ENCODE data around the gene GAS7. TPM values are rescaled to one million over a fixed set of nuclear protein-coding genes. Genes with fewer than 3 reads are reported as not detected.

Gene GAS7
- total RNA-seq, 2 donors from 2014 or later: 79.7 to 113 TPM

DNA sequence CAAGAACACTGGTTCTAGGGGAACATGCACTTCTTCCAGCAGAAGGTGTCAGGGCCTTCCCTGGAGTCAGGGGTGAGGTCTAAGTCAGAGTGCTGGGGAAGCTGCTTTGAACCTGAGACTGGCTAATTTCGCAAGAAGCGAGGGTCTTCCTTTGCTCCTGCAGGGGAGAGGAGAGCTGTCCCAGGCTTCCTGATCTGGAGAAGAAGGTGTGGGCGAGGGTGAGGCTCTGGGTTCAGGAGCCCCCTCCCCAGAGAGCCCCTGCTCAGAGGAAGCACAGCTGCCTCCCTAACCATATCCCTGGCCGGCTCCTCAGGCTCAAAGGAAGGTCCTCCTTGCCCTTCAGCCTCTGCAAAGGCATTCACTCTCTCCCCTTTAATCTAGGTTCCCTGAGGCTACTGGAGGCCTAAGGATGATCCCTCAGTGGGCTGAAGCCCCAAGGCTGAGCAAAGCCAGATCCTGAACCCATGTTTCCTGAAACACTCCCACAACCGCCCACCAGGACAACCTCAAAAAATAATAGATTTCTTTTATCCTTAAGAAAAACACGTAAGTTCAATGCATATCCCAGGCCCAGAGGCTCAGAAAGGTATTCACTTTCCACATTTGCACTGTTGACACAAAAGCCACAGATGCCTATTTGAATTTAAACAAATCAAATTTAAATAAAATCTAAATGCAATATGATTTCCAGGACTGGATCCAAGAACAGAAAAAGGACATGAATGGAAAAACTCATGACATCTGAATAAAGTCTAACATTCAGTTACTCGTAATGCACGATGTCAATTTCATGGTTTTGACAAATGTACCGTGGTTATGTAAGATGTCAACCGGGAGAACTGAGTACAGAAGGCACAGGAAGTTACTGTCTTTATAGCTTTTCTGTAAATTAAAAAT lies 221.9 kb downstream of the GAS7 start:
- no peak for DNase-seq (ENCODE audit: low spot score)
- Histone ChIP-seq H3K27me3 (no peaks in the 10 kb centered on the region), H3K4me3 (no peak overlapping the region), H3K4me1 (peaks cover 0 to 22% of the 10 kb centered on the region in 2 donors), H3K27ac (no peak overlapping the region), H3K36me3 (peaks cover 8% of the 10 kb centered on the region), H3K9me3 (no peaks in the 10 kb centered on the region)
- TF ChIP-seq, protein P1, sequence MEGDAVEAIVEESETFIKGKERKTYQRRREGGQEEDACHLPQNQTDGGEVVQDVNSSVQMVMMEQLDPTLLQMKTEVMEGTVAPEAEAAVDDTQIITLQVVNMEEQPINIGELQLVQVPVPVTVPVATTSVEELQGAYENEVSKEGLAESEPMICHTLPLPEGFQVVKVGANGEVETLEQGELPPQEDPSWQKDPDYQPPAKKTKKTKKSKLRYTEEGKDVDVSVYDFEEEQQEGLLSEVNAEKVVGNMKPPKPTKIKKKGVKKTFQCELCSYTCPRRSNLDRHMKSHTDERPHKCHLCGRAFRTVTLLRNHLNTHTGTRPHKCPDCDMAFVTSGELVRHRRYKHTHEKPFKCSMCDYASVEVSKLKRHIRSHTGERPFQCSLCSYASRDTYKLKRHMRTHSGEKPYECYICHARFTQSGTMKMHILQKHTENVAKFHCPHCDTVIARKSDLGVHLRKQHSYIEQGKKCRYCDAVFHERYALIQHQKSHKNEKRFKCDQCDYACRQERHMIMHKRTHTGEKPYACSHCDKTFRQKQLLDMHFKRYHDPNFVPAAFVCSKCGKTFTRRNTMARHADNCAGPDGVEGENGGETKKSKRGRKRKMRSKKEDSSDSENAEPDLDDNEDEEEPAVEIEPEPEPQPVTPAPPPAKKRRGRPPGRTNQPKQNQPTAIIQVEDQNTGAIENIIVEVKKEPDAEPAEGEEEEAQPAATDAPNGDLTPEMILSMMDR (IDR thresholded peaks at IDR 0.05): no peak

DNA sequence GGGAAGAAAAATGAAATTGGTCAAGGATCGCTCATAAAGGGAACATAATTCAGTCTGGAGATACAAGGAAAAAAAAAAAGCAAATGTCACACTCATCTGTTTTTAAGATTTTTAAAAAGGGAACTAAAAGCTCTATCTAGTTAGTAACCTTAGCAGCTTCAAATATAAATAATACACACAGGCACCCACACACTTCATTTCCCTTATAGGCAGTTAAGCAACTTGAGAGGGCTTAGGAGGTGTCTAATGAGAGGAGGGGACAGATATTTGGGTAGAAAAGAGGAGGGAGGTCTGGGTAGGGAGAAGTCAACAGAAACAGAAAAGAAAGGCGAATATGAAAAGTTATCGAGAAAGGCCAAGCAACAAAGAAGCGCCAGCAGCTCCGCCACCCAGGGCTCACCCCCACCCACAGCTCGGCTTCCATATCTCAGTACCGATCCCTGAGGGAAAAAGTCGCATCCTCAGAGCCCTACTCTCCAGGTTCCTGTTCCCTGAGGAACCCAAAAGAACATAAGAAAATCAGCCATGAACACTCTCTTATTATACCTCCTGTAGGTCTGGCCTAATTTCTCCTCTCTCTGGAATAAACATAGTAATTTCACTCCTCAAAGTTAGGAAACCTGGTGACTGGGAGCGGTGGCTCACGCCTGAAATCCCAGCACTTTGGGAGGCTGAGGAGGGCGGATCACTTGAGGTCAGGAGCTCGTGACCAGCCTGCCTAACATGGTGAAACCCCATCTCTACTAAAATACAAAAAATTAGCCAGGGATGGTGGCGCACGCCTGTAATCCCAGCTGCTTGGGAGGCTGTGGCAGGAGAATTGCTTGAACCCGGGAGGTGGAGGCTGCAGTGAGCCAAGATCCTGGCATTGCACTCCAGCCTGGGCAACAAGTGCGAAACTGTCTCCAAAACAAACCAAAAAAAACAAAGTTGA lies 223.7 kb downstream of the GAS7 start:
- no peak for DNase-seq (ENCODE audit: low spot score)
- H3K27ac ChIP-seq: peak overlapping the region; percentile 46 to 62
- H3K27me3 ChIP-seq: no peaks in the 10 kb centered on the region
- H3K4me1 ChIP-seq: peaks cover 0 to 24% of the 10 kb centered on the region in 2 donors
- TF ChIP-seq, protein P1 (IDR thresholded peaks at IDR 0.05): no peak
- no peaks in the 10 kb centered on the region for H3K9me3 ChIP-seq
- no peaks in the 10 kb centered on the region for H3K36me3 ChIP-seq
- H3K4me3 ChIP-seq: no peak overlapping the region

DNA sequence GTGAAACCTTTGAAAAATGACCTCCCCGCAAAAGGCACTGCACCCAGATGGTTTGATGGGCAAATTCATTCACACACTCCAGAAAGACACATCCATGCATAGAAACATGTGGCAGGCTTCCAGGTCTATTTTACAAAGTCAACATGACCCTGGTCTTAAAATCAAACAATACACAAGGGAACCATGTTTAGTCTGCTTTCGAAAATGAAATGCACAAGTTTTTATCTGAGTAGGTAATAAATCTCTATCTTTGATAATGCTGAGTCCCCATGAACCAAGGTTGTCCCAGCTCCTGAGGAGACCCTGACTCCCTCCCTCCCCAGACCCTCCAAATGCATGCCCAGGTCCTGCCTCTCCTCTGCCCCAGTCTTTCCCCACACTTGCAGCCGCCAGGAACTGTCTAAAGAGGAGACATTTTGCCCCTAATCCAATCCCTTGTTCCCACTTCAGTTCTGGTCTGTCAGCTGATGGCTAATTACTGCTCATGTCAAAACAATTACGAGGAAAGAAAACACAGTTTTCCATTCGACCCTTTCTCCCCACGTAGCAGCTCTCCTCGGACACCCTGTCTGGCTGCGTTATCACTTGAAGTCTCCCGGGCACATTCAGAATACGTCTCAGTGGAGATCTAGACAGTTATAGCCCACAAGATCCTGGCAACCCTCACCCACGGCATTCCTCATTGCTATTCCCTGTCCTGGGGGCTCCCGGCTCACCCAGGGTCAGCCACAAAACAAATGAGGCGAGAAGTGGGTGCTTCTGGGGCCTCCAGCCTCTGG lies 224.5 kb downstream of the GAS7 start:
- H3K4me3 ChIP-seq: no peak overlapping the region
- no peak for DNase-seq (ENCODE audit: low spot score)
- no peaks in the 10 kb centered on the region for H3K9me3 ChIP-seq
- H3K27ac ChIP-seq: peak overlapping the region; percentile 46 to 62
- H3K4me1 ChIP-seq: peaks cover 0 to 24% of the 10 kb centered on the region in 2 donors
- TF ChIP-seq, protein P1 (IDR thresholded peaks at IDR 0.05): no peak
- H3K36me3 ChIP-seq: no peaks in the 10 kb centered on the region
- H3K27me3 ChIP-seq: no peaks in the 10 kb centered on the region

DNA sequence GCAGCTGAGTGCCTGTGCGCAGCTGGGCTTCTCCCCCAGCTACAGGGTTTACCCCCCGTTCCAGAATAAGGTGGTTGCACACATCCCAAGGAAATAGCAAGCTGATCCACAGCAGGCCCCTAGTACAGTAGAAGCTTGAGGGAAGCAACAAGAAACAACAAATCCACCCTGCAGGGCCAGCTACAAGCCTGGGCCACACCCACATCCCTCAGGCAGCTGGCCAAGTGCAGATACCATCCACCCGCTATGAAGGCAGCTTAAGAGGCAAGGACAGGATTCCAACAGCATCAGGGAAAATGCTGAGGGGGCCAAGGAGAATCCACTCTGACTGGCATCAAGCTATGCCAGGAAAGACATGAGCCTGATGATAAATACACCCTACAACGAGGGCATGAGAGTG lies 226.4 kb downstream of the GAS7 start:
- DNase-seq (ENCODE audit: low spot score): peak; percentile 82
- no peak overlapping the region for H3K4me3 ChIP-seq
- no peaks in the 10 kb centered on the region for H3K36me3 ChIP-seq
- H3K9me3 ChIP-seq: no peaks in the 10 kb centered on the region
- H3K27ac ChIP-seq: no peak overlapping the region
- TF ChIP-seq, protein P1 (IDR thresholded peaks at IDR 0.05): no peak
- no peaks in the 10 kb centered on the region for H3K27me3 ChIP-seq
- peaks cover 0 to 24% of the 10 kb centered on the region in 2 donors for H3K4me1 ChIP-seq

DNA sequence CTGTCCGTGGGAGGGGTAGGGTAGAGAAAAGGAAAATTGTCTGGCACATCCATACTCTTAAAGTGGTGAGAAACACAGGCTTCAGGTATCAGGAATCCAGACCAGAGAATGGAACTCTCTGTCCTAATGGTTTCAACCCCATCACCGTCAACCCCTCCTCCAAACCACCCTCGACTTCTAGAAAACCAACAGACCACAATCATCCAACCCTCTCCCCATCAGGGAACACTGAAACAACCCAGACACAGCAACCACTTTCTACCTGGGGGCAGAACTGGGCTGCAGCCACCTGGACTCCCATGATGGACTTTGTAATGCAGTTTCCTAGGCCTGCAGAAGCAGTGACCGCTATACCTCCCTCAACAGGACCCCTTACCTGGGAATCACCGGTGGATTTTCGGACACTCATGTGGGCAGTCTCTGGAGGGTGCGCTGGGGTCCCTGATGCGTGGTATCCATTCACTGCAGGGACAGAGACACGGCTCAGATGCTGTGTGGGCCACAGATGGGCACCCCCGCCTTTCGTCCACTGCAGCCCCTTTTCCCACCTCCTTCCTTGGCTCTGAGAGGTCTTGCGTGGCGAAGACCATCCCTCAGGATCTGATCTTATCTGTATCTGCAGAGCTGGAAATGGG lies 229.0 kb downstream of the GAS7 start:
- Histone ChIP-seq H3K9me3 (no peaks in the 10 kb centered on the region), H3K36me3 (no peaks in the 10 kb centered on the region), H3K27me3 (no peaks in the 10 kb centered on the region), H3K27ac (no peak overlapping the region), H3K4me3 (no peak overlapping the region), H3K4me1 (peaks cover 0 to 22% of the 10 kb centered on the region in 2 donors)
- DNase-seq (ENCODE audit: low spot score): no peak
- TF ChIP-seq, protein P1 (IDR thresholded peaks at IDR 0.05): no peak

Data from right atrium auricular region (tissue), 2 donors.